Activated CD8-positive, alpha-beta memory T cell treated with anti-CD3 and anti-CD28 coated beads, Interleukin-2, amount 50 U/mL, for 24 hours (primary cell): ENCODE data around the gene LSM10.

Source experiments
- DNase-seq: peaks from one replicate; pipeline ENCODE4 v3.0.0-alpha.2; 2020; ENCODE audit errors: extremely low read depth

The LSM10 gene

GRCh38 chr1:36383240-36383639 is 14.5 kb downstream of the LSM10 start:
- DNase-seq, result no peak

- DNase-seq, result no peak
These were observed 15.0 kb downstream of the LSM10 start for GRCh38 chr1:36382669-36383068.

- DNase-seq, result no peak
These were observed 15.5 kb downstream of the LSM10 start for GRCh38 chr1:36382231-36382630.

- DNase-seq, result no peak
These were observed 16.3 kb downstream of the LSM10 start for GRCh38 chr1:36381405-36381804.

- DNase-seq, result no peak
These were observed 16.9 kb downstream of the LSM10 start for GRCh38 chr1:36380782-36381181.

DNA sequence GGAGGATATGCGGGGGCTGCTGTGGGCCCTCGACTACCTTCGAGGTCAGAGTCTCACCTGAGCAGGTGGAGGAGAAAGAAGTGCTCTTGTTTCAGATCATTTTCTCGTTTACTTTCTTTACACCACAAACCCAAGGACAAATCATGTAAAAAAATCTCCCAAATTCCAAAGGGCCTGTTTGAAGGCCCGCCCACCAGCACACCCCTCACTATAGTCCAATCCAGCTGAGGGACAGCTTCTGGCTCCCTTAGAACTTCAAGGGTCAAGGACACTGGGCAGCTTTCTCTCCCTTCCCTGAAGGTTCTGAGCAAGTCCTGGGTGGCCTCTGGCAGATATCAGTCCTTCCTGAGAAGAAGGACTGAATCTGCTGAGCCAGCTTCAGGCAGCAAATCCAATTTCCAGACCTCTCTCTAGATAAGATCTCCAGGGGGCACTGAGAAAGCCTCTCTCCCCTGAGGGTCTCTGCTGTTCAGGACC is 17.5 kb downstream of the LSM10 start:
- DNase-seq, result no peak

- DNase-seq, result no peak
These were observed 19.8 kb downstream of the LSM10 start for GRCh38 chr1:36377791-36378492.

DNA sequence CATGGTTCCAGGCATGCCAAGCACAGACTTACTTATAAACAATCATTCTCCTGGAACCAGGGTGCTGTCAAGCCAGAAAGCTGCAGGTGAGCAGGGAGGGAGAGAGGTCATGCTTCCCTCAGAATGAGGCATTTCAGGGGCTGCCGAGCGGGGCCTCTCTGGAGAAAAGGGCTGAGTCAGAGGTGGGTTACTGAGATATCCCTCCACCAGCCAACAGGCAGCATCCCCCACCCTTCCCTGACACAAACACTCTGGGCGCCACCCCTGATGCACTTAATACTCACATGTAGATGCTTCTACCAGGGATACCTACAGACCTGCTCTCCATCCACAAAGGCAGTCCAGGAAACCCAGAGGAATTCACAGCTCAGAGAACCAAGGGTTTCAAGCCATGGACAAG is 25.1 kb downstream of the LSM10 start:
- no peak for DNase-seq

- DNase-seq, result peak; percentile 65
These were observed 28.4 kb downstream of the LSM10 start for GRCh38 chr1:36369061-36369861.

- DNase-seq, result no peak
These were observed 29.9 kb downstream of the LSM10 start for GRCh38 chr1:36367798-36368197.

DNA sequence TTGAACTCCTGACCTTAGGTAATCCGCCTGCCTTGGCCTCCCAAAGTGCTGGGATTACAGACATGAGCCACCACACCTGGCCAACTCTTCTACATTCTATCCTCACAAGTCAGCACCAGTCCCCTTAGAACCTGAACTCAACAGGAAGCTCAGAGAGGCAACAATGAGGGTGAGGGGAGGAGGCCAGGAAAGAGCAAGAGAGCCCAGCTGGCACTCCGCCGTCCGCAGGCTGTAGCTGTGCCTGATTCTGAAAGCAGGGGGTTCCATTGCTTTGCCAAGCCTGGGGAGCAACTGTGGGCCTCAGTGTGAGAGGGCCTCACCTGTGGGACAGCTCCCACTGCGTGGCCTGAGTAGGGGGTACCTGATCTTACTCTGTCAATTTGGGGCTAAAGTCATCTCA is 30.6 kb downstream of the LSM10 start:
- DNase-seq, result no peak

GRCh38 chr1:36366091-36366661 is 31.5 kb downstream of the LSM10 start:
- DNase-seq, result no peak

DNA sequence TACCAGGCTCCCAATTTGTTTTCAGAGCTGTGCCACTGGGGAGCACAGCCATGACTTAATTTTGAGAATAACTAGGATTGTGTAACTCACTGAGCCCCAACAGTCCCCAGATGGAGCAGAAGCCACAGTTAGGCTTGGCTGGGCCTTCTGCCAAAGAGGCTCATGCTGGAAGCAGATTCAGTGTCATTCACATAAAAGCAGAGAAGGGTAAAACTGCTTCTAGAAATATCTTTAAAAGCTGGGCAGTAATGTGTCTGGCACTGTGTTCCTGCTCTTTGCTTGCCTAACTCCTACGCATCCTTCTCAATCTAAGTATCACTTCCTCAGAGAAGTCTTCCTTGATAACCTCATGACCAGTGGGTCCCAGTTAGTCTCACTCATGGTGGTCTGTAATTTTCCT is 32.3 kb downstream of the LSM10 start:
- no peak for DNase-seq

DNA sequence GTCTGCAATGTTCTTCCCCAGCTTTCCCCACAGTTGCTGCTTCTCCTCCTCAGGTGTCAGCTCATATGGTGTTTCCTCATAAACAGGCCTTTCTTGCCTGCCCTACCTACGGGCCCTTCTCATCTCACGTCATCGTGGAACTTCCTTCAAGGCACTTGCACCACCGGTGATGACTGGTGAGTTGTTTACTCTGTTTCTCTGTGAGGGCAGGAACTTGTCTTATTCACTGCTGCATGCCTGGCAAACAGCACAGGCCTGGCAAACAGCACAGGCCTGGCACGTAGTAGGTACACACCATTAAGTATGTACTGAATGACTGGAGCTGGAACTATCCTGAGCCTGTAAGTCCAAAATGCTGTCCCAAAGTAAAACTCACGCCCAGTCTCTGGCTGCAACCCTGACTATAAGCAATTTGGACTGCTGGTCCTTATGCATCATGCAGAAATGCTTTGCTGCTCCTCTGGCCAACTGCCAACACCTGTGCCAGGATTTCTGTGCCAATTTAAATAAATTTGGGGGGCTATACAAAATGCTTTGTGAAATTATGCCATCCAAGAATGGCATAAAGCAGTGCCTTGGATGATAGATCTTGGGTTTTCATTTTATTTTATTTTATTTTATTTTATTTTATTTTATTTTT is 37.7 kb downstream of the LSM10 start:
- no peak for DNase-seq

- DNase-seq, result no peak
These were observed 38.3 kb downstream of the LSM10 start for GRCh38 chr1:36359383-36359782.

DNA sequence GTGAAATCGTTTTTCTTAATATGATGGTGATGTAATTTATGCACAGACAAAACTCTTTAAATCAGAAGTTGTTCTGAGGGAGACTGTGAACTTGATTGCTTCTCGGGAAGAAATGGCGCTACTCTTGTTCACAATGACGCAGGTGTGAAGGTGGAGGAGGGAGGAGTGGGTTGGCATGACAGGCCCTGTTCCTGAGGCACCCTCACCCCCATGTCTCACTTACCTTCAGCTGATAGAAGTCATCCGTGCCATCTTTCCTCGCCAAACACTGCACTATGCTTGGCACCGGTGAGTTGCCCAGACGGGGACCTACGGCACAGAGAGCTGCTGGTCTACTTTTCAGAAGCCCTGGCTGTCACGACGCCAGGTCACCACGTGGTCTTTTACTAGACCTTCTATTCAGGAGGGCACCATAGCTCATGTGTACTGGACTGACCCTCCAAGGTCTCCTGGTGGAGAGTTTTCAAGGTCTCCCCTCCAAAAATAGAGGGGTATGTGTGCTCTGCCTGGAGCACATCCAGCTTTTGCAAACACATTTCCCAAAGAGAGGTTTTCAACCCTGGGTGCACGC is 39.1 kb downstream of the LSM10 start:
- DNase-seq, result no peak

- DNase-seq, result no peak
These were observed 41.9 kb downstream of the LSM10 start for GRCh38 chr1:36355811-36356210.

- no peak for DNase-seq
These were observed 43.2 kb downstream of the LSM10 start for GRCh38 chr1:36354486-36354885.

- DNase-seq, result no peak
These were observed 44.5 kb downstream of the LSM10 start for GRCh38 chr1:36352910-36353878.

DNA sequence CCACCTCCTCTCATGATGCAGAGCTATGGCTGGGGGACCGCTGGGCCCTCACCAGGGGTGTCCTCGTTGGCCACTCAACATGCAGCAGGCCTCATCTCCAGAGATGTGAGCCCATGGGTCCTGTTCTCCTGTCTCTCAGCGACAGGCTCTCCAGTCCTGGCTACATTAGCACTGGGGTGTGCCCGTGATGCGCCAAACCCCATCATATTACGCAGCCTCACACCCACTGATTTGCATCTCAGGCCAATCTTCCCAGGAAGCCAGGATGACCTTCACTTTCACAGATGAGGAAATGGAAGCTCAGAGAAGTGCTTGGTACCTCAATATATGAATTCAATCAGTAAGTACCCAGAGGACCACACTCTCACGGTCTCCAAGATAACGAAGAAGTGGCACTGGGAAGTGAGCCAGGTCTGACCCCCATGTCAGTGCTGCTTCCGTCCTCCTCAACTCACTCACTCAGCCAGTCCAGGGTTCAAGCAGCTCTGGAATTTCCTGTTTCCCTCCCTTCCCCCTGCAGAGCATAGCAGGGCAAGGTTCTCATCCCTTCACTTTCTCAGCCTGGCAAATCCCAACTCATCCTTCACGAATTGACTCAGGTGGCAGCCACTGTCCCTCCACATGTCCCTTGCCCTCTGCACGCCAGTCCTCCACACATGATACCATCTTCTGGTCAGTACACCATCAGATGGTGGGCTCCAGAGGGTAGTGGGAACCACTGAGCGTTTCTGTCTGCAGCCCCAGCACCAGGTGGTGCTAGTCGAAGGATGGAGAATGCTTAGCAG is 45.4 kb downstream of the LSM10 start:
- DNase-seq, result no peak
